Lung (tissue), 12 donors: ENCODE measurements around the gene P2RX5. TPM values are rescaled to one million over a fixed set of nuclear protein-coding genes. Genes with fewer than 3 reads are reported as not detected.

Experiments
- ATAC-seq: fragments of 200-7000 bp; cut with Tn5 transposase; one replicate; pipeline ENCODE4 v1.9.1; 2020; ENCODE audit warnings: moderate number of reproducible peaks; ENCODE audit not compliant: insufficient read depth, low FRiP score
- DNase-seq, 3 donors: peaks; one replicate each; pipeline ENCODE4 v3.0.0-alpha.2; 2013 to 2017
- H3K27ac ChIP-seq, 2 donors: one replicate each; pipeline ENCODE4 v1.5.1; 2013; ENCODE audit warnings: mild to moderate bottlenecking in 2 of 2, moderate library complexity in 2 of 2, control low read depth in 1 of 2, inconsistent platforms in 1 of 2, low read depth in 1 of 2, low read length in 1 of 2
- H3K27me3 ChIP-seq, 3 donors: one replicate each; pipeline ENCODE4 v1.5.1; 2013; ENCODE audit warnings: low read length in 2 of 3; ENCODE audit not compliant: control insufficient read depth in 3 of 3, insufficient read depth in 3 of 3
- H3K36me3 ChIP-seq, 4 donors: one replicate each; pipeline ENCODE4 v1.5.1; 2013; ENCODE audit warnings: low read length in 4 of 4, mild to moderate bottlenecking in 1 of 4, moderate library complexity in 1 of 4; ENCODE audit not compliant: control insufficient read depth in 4 of 4, insufficient read depth in 4 of 4
- H3K4me1 ChIP-seq, 5 donors: one replicate each; pipeline ENCODE4 v1.5.1; 2013; ENCODE audit warnings: low read length in 5 of 5, mild to moderate bottlenecking in 2 of 5, moderate library complexity in 1 of 5; ENCODE audit not compliant: control insufficient read depth in 5 of 5, insufficient read depth in 5 of 5
- H3K4me3 ChIP-seq: one replicate; pipeline ENCODE4 v1.5.1; 2013; ENCODE audit warnings: mild to moderate bottlenecking, control low read depth, moderate library complexity
- H3K9ac ChIP-seq, 2 donors: one replicate each; pipeline ENCODE4 v1.5.1; 2013; ENCODE audit warnings: low read length in 2 of 2, control low read depth in 1 of 2; ENCODE audit not compliant: insufficient read depth in 1 of 2
- H3K9me3 ChIP-seq, 4 donors: one replicate each; pipeline ENCODE4 v1.5.1; 2013; ENCODE audit warnings: low read length in 3 of 4, mild to moderate bottlenecking in 1 of 4, moderate library complexity in 1 of 4; ENCODE audit not compliant: control insufficient read depth in 4 of 4, insufficient read depth in 3 of 4
- WGBS, 2 donors: extraction: QIAGEN DNeasy Blood & Tissue Kit; methylation state at CpG; one replicate each; pipeline ENCODE4 v1.1.7; 2013; 5-methylcytosine and 5-hydroxymethylcytosine counted together
- polyA plus RNA-seq, 2 donors: library from polyadenylated mRNA; stranded (reverse); fragments of 200-250 nt; gene quantifications; one replicate each; pipeline ENCODE4 v1.2.1, GENCODE V29; 2013
- total RNA-seq, 2 donors: library from RNA; depleted of rRNA in 1 of 2; stranded (reverse); fragments of >200 nt in 1 of 2; gene quantifications; one replicate each; pipeline ENCODE4 v1.2.1, GENCODE V29; 2014 to 2021
- TF ChIP-seq, protein P1 (sequence below): IDR thresholded peaks from 2 replicates; pipeline ENCODE4 v1.5.1; 2012; ENCODE audit warnings: mild to moderate bottlenecking; ENCODE audit errors: control extremely low read depth, extremely low read depth
- donor health status: control.
- donor health status: control.
- donor health status: Bipolar disorder and iron deficiency.
- donor health status: healthy.
- donor health status: DM: yes; HTN: yes; CAD: no.

P2RX5 gene
- total and polyA plus RNA-seq, 4 donors, result 1.3 to 4.7 (median 3.3) TPM

GRCh38 chr17:3667366-3668278 is 28.3 kb downstream of the P2RX5 start:
- ATAC-seq, result peak; percentile 83
- TF ChIP-seq, protein P1, sequence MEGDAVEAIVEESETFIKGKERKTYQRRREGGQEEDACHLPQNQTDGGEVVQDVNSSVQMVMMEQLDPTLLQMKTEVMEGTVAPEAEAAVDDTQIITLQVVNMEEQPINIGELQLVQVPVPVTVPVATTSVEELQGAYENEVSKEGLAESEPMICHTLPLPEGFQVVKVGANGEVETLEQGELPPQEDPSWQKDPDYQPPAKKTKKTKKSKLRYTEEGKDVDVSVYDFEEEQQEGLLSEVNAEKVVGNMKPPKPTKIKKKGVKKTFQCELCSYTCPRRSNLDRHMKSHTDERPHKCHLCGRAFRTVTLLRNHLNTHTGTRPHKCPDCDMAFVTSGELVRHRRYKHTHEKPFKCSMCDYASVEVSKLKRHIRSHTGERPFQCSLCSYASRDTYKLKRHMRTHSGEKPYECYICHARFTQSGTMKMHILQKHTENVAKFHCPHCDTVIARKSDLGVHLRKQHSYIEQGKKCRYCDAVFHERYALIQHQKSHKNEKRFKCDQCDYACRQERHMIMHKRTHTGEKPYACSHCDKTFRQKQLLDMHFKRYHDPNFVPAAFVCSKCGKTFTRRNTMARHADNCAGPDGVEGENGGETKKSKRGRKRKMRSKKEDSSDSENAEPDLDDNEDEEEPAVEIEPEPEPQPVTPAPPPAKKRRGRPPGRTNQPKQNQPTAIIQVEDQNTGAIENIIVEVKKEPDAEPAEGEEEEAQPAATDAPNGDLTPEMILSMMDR, result no peak

GRCh38 chr17:3666516-3666915 is 29.4 kb downstream of the P2RX5 start:
- DNase-seq (no peak), ATAC-seq (no peak)
- TF ChIP-seq, protein P1, result no peak
- Histone ChIP-seq H3K4me1 (peaks cover 4 to 26% (median 9%) of the 10 kb centered on the region in 5 donors), H3K27ac (peak overlapping the region; percentile 41 to 100), H3K36me3 (peaks cover 5 to 25% (median 19%) of the 10 kb centered on the region in 4 donors), H3K9ac (peak overlapping the region in 1 of 2 donors; percentile 19), H3K27me3 (no peaks in the 10 kb centered on the region), H3K4me3 (no peak overlapping the region), H3K9me3 (no peaks in the 10 kb centered on the region)
- 81 to 90% methylated on average over 6 of the region's 6 CpGs for WGBS, 2 donors

More at GRCh38 chr17:3667366-3668278, 28.3 kb downstream of the P2RX5 start:
- DNase-seq, result peak; percentile 94 to 95 (median 94)
- H3K9me3 ChIP-seq, result no peaks in the 10 kb centered on the region
- H3K4me1 ChIP-seq, result peaks cover 4 to 26% (median 9%) of the 10 kb centered on the region in 5 donors
- peak overlapping the region; percentile 73 to 92 for H3K9ac ChIP-seq
- peak overlapping the region; percentile 99 to 100 for H3K27ac ChIP-seq
- 5 to 10% methylated on average over 34 to 39 of the region's 39 CpGs for WGBS, 2 donors
- peaks cover 5 to 23% (median 15%) of the 10 kb centered on the region in 4 donors for H3K36me3 ChIP-seq
- H3K4me3 ChIP-seq, result peak overlapping the region; percentile 82
- no peaks in the 10 kb centered on the region for H3K27me3 ChIP-seq

GRCh38 chr17:3665834-3666233 is 30.1 kb downstream of the P2RX5 start:
- H3K36me3 ChIP-seq, result peaks cover 5 to 28% (median 18%) of the 10 kb centered on the region in 4 donors
- no peak overlapping the region for H3K4me3 ChIP-seq
- ATAC-seq (no peak), DNase-seq (no peak)
- peaks cover 4 to 26% (median 9%) of the 10 kb centered on the region in 5 donors for H3K4me1 ChIP-seq
- TF ChIP-seq, protein P1, result no peak
- H3K27ac ChIP-seq, result peak overlapping the region in 1 of 2 donors; percentile 100
- WGBS, 2 donors, result 86 to 96% methylated on average over 5 of the region's 5 CpGs
- H3K9ac ChIP-seq, result no peak overlapping the region
- H3K9me3 ChIP-seq, result no peaks in the 10 kb centered on the region
- no peaks in the 10 kb centered on the region for H3K27me3 ChIP-seq
